ENCODE results near the gene GPS2. TPM values are rescaled to one million over a fixed set of nuclear protein-coding genes. Genes with fewer than 3 reads are reported as not detected.

The GPS2 gene
- total RNA-seq, 1 experiment from 2014 or later: 39.7 TPM

DNA sequence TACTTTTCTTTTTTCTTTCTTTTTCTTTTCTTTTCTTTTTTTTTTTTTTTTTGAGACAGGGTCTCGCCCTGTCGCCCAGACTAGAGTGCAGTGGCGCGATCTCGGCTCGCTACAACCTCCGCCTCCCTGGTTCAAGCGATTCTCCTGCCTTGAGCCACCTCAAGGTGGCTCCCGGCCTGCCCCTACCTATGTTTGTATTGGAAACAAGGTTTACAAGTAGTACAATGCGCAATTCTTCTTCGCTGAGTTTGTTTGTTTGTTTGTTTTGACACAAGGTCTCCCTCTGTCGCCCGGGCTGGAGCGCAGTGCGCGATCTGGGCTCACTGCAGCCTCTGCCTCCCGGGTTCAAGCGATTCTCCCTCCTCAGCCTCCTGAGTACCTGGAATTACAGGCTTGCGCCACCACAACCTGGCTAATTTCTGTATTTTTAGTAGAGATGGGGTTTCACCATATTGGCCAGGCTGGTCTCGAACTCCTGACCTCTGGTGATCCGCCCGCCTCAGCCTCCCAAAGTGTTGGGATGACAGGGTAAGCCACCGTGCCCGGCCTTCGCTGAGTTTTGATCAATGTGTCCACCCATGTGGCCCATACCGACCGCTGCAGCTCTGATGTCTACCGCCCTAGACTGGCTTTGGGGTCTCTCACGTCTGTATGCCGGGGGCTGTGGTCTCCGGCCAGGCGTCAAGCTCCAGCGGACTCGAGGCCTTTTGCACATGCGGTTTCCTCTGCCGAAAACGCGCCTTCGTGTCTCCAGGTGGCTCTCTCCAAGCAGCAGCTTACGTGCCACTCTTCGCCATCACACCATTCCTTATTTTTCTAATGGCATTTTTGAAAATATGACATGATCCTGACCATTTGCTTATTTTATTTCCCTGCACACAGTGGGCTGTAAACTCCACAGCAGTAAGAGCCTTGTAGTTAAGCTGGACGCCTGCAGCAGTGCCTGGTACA lies 19.7 kb downstream of the GPS2 start:
- Histone ChIP-seq H3K9me3 (replicated peaks) (no peaks in the 10 kb centered on the region), H3K4me1 (no peaks in the 10 kb centered on the region), H3K36me3 (no peaks in the 10 kb centered on the region), H3K4me3 (no peak overlapping the region), H3K27me3 (no peaks in the 10 kb centered on the region), H3K27ac (no peak overlapping the region)
- DNase-seq: no peak

DNA sequence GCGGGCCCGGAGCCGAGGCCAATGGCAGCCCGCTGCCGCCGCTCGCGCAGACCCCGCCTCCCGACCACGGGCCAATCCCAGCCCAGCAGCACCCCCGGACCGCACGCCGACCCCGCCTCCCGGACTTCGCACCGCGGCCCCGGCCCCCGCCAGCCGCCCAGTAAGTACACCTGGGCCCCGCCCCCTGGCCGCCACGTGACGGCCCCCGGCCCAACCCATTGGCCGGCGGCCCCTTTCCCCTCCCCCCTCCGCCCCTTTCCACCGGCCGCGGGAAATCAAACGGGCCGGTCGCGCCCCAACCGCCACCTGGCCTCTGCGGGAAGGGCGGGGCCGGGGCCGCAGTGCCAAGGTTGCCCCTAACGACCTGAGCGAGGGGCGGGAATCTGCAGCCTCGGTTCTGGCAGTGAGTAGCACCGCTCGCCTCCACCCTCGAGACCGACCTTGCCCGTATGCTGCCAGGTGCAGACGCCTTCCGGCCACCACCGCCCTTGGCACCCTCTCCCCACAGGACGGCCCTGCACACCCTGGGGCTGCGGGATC lies 20.5 kb downstream of the GPS2 start, which contains the start of gene YBX2:
Gene YBX2 (minus strand): TSS at position 26 of the 540 bp plus-strand sequence. CDS start 139 bp downstream, outside the sequence.
- no peak for DNase-seq
- H3K27me3 ChIP-seq: no peaks in the 10 kb centered on the region

DNA sequence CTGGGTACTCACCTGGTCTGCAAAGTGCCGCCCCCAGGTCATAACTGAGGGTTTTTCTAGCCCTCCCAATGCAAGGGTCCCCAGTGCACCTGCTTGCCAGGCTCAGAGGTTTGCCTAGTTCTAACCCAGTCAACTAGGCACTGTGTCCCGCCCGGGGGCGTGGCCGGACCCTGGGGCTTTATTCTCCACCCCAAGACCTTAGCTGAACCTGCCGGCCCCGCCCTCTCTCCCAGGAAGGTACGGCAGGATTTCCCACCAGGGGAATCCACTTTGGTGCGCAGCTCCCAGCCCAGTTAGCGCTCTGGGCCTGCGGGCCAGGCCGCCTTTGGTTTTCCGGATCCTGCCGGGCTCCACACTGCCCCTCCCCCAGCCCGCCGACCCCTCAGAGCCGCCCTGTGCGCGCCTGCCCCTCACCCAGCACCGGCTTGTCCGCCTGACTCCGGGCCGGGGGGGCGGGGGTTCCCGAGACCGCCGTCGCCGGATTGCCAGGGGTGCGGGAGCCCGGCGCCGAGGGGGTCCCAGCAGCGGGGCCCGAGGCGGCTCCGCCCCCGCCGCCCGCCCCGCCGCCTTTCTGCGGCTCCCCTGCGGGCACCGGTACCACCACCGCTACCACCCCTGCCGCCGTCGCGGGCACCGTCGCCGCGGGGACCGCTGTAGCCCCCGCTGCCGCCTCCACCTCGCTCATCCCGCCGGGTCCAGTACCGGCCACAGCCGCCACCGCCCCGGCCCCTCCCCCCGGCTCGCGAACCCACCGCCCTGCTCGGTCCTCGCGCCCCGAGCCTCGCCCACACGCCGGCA lies 21.1 kb downstream of the GPS2 start:
- no peak overlapping the region for H3K4me3 ChIP-seq
- no peaks in the 10 kb centered on the region for H3K9me3 ChIP-seq (replicated peaks)
- H3K4me1 ChIP-seq: no peaks in the 10 kb centered on the region
- H3K27me3 ChIP-seq: no peaks in the 10 kb centered on the region
- DNase-seq: no peak
- no peaks in the 10 kb centered on the region for H3K36me3 ChIP-seq
- no peak overlapping the region for H3K27ac ChIP-seq

More for the DNA sequence above, 20.5 kb downstream of the GPS2 start, which contains the start of gene YBX2:
- Histone ChIP-seq H3K4me3 (no peak within 1 kb of the TSS), H3K27ac (no peak within 1 kb of the TSS), H3K4me1 (no peaks in the 10 kb centered on the region), H3K9me3 (replicated peaks) (no peaks in the 10 kb centered on the region), H3K36me3 (no peaks in the 10 kb centered on the region)

DNA sequence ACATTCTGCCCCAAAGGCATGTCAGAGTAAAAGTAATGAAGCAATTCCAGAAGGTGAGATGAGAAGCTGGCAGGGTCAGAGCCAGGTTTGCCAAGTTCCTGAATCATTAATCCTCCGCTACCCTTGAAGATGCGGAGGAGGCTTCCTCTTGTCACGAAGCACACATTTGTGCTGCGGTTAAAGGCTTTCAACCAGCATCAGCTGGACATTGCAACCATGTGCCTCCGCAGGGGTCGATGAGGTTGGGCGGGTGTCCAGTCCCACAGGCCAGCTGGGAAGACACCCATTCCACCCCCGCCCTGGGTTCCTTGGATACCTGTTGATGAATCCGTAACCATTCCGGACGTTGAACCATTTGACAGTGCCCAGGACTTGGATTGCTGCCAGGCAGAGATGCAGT lies 22.0 kb downstream of the GPS2 start:
- Histone ChIP-seq H3K4me3 (no peak overlapping the region), H3K4me1 (no peaks in the 10 kb centered on the region), H3K27me3 (no peaks in the 10 kb centered on the region), H3K27ac (no peak overlapping the region), H3K36me3 (no peaks in the 10 kb centered on the region), H3K9me3 (replicated peaks) (no peaks in the 10 kb centered on the region)
- DNase-seq: no peak

DNA sequence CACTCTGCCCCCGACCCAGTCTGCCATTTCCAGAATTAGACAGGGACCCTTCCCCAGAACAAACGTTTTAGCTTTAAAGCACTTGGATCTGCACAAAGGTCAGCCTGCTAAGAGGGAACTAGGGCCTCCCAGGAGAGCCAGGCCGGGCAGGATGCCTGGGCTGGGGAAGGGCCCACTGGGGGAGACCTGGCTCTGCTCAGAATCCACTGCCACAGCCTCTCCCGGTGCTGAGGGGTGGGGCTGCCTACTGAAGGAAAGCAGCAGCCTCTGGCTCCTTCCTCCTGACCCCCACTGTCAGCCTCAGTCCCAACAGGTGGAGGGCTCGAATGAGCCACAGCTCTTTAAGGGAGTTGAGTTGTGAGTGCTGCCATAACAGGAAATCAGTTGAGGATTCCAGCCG lies 22.4 kb downstream of the GPS2 start:
- Histone ChIP-seq H3K9me3 (replicated peaks) (no peaks in the 10 kb centered on the region), H3K27ac (no peak overlapping the region), H3K4me3 (no peak overlapping the region), H3K27me3 (no peaks in the 10 kb centered on the region), H3K4me1 (no peaks in the 10 kb centered on the region), H3K36me3 (no peaks in the 10 kb centered on the region)
- DNase-seq: peak in 1 of 2 experiments; percentile 26

DNA sequence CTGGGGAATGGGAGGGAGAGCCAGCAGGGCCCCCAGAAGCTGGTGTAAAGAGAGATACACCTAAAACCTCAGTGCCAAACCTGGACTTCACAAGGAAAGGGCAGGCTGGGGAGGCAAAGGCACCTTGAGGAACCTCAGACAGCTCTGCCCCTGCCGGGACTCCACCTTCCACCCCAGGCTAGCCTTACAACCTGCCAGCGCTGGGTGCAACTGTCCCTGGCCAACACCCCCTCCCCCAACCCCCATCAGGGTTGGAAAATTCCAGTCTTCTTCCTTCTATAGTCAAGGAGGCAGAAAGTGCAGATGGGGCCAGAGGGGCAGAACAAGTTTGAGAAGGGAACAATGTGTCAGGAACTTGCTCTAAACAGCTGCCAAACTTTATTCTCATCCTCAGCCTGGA lies 23.0 kb downstream of the GPS2 start:
- H3K36me3 ChIP-seq: no peaks in the 10 kb centered on the region
- no peak overlapping the region for H3K4me3 ChIP-seq
- DNase-seq: no peak
- H3K9me3 ChIP-seq (replicated peaks): no peaks in the 10 kb centered on the region
- H3K27me3 ChIP-seq: no peaks in the 10 kb centered on the region
- no peak overlapping the region for H3K27ac ChIP-seq
- no peaks in the 10 kb centered on the region for H3K4me1 ChIP-seq

DNA sequence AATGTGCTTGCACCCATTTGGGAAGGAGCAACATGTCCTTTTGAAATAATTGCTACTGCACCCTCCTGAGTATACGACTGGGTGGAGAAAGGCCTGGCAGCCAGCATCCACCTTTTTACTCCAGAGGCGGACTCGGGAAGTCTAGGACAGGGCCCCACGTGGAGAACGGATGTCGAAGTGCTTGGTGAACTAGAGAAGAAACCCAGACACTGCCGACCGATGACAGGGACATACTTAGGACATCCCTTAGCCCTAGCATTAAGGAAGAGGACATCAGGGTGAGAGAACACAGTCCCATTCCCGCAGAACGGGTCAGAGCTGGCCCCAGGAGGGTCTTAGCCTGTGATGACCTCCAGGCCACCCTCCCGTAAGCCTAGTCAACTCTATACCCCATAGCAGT lies 24.5 kb downstream of the GPS2 start:
- no peak overlapping the region for H3K27ac ChIP-seq
- no peak for DNase-seq
- no peaks in the 10 kb centered on the region for H3K27me3 ChIP-seq
- no peaks in the 10 kb centered on the region for H3K4me1 ChIP-seq
- H3K36me3 ChIP-seq: no peaks in the 10 kb centered on the region
- H3K9me3 ChIP-seq (replicated peaks): no peaks in the 10 kb centered on the region
- no peak overlapping the region for H3K4me3 ChIP-seq

DNA sequence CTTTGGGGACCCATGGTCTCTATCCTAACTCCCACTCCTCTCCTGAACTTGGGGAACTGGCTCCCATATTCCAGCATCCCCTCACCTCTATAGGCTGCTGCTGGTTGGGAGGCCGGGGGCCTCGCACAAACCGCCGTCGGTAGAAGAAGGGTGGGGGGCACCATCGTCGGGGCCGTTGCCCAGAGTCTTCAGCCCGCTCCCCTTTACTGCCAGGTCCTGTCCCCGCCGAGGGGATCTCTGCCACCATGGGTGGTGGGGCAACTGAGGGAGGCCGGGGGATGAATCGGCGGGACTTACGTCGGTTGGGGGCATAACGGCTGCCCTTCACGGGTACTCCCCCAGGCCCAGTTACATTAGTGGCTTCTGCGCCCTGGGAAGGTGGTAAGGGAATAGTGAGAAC lies 25.0 kb downstream of the GPS2 start:
- H3K36me3 ChIP-seq: no peaks in the 10 kb centered on the region
- no peaks in the 10 kb centered on the region for H3K4me1 ChIP-seq
- DNase-seq: no peak
- H3K4me3 ChIP-seq: no peak overlapping the region
- H3K9me3 ChIP-seq (replicated peaks): no peaks in the 10 kb centered on the region
- H3K27me3 ChIP-seq: no peaks in the 10 kb centered on the region
- no peak overlapping the region for H3K27ac ChIP-seq

DNA sequence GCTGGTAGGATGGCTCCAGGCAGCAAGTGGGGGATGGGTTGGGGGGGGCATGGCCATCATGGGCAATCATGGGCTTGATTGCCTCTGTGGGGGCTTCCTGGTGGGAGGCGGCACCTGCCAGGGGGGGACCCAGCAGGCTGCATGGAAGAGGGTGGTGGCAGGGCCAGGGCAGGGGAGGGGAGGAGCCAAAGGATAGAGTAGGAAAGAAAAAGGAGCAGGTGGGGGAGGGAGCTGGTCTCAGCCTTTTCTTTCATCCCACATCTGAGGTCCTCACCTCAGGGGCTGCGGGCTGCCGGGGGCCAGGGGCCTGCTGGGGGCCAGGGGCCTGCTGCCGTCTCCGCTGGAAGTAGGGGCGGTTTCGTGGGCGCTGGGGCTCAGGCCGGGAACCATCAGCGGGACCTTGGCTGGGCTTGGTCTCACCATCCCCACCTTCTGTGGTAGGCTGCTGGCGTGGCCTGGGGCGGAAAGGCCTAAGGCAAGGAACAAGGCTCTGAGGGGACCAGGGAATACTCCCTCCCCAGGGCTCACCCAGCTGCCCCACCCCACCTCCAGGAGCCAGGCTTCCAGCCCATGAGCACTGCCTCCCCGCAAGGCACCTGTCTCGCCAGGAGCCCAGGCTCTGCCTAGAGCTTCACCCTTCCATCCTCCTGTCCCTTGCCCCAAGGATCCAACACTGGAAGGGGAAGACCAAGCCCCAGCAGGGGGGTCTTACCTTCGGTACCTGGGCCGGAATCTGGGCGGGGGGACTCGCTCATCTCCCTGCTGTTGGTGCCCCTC lies 25.7 kb downstream of the GPS2 start:
- no peaks in the 10 kb centered on the region for H3K27me3 ChIP-seq

DNA sequence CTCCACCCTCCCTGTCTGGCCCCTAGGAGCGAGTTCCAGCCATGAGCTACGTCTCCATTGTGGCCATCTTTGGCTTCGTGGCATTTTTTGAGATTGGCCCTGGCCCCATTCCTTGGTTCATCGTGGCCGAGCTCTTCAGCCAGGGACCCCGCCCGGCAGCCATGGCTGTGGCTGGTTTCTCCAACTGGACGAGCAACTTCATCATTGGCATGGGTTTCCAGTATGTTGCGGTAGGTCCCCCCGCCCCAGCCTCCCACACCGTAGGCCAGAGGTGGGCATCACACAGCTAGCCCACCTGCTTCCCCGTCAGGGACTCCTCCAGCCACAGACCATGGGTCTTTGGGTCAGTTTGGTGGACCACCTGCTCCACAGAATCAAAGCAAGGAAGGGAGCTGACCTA lies 29.5 kb downstream of the GPS2 start:
- Histone ChIP-seq H3K9me3 (replicated peaks) (no peaks in the 10 kb centered on the region), H3K27me3 (no peaks in the 10 kb centered on the region), H3K27ac (no peak overlapping the region), H3K4me1 (no peaks in the 10 kb centered on the region), H3K4me3 (no peak overlapping the region), H3K36me3 (no peaks in the 10 kb centered on the region)
- no peak for DNase-seq

More for the DNA sequence above, 25.7 kb downstream of the GPS2 start:
- H3K27ac ChIP-seq: no peak overlapping the region
- DNase-seq: no peak
- H3K36me3 ChIP-seq: no peaks in the 10 kb centered on the region
- H3K4me1 ChIP-seq: no peaks in the 10 kb centered on the region
- H3K4me3 ChIP-seq: no peak overlapping the region
- H3K9me3 ChIP-seq (replicated peaks): no peaks in the 10 kb centered on the region

DNA sequence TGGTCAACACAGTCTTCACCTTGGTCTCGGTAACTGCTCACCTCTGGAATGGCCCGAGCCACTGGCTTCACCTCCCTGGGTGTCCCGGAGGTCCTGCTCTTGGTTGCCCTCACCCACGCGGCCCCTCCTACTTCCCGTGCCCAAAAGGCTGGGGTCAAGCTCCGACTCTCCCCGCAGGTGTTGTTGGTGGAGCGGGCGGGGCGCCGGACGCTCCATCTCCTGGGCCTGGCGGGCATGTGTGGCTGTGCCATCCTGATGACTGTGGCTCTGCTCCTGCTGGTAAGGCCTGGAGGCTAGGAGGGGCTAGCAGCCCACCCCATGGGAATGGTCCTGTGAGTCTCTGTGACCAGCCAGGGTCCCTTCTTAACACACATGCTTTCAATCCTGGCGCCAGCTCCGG lies 30.2 kb downstream of the GPS2 start:
- H3K4me3 ChIP-seq: no peak overlapping the region
- H3K4me1 ChIP-seq: no peaks in the 10 kb centered on the region
- no peak for DNase-seq
- no peak overlapping the region for H3K27ac ChIP-seq
- H3K27me3 ChIP-seq: peaks cover 3% of the 10 kb centered on the region; the same call in 1 of the 2 replicates
- H3K36me3 ChIP-seq: no peaks in the 10 kb centered on the region
- H3K9me3 ChIP-seq (replicated peaks): no peaks in the 10 kb centered on the region

DNA sequence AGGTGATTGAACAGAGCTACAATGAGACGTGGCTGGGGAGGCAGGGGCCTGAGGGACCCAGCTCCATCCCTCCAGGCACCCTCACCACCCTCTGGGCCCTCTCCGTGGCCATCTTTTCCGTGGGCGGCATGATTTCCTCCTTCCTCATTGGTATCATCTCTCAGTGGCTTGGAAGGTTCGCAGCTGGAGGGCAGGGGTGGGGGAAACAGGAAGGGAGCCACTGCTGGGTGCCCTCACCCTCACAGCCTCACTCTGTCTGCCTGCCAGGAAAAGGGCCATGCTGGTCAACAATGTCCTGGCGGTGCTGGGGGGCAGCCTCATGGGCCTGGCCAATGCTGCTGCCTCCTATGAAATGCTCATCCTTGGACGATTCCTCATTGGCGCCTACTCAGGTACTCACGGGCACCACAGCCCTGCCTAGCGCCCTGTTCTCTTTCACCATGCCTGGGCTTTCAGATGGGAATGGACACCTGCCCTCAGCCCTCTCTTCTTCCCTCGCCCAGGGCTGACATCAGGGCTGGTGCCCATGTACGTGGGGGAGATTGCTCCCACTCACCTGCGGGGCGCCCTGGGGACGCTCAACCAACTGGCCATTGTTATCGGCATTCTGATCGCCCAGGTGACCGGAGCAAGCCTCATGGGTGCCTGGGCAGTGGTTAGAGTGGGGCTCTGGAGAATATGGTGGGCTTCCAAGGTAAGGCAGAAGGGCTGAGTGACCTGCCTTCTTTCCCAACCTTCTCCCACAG lies 31.5 kb downstream of the GPS2 start:
- DNase-seq: no peak
- H3K4me3 ChIP-seq: no peak overlapping the region
- peaks cover 4% of the 10 kb centered on the region; the same call in 1 of the 2 replicates for H3K27me3 ChIP-seq
- no peaks in the 10 kb centered on the region for H3K4me1 ChIP-seq
- no peaks in the 10 kb centered on the region for H3K36me3 ChIP-seq
- no peak overlapping the region for H3K27ac ChIP-seq
- H3K9me3 ChIP-seq (replicated peaks): no peaks in the 10 kb centered on the region

DNA sequence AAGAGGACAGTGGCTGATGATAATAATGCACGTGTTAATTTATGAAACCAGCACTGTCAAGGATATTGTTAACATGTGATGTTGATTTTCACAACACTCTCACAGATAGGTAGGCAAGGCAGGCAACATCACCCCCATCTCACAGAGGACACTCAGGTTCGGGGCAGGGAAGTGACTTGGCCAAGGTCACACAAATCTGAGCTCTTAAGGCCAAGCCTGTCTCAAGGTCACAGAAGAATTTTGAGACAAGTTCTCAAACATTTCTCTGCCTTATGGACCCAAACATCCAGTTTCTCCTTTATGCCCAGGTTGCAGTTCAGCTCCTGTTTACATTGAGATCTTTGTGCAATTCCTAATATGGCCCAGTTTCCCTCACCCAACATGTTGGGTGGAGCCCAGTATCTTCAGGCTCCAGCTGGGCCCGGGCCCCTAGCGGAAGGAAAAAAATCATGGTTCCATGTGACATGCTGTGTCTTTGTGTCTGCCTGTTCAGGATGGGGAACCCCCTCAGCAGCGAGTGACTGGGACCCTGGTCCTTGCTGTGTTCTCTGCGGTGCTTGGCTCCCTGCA lies 32.3 kb downstream of the GPS2 start:
- Histone ChIP-seq H3K36me3 (no peaks in the 10 kb centered on the region), H3K4me1 (no peaks in the 10 kb centered on the region), H3K27ac (no peak overlapping the region), H3K27me3 (peaks cover 4% of the 10 kb centered on the region; the same call in 1 of the 2 replicates), H3K9me3 (replicated peaks) (no peaks in the 10 kb centered on the region), H3K4me3 (no peak overlapping the region)
- DNase-seq: no peak
